PFSK-1 (cell line): ENCODE data around the gene CMTM3.

Experiments
- FOXP2 ChIP-seq: optimal IDR thresholded peaks from 2 replicates; pipeline ENCODE3; 2011; ENCODE audit warnings: borderline replicate concordance, control low read depth, inconsistent platforms; ENCODE audit not compliant: insufficient read depth; ENCODE audit errors: extremely low read length, extremely low read depth
- POLR2AphosphoS5 ChIP-seq: IDR thresholded peaks from 2 replicates; pipeline ENCODE4 v1.6.1; 2012; ENCODE audit warnings: low read depth, mild to moderate bottlenecking, control low read depth, low read length, moderate library complexity
- REST ChIP-seq, 2 experiments: IDR thresholded peaks; 2 replicates each; pipeline versions ENCODE4 v1.6.1 to v1.8.0; 2011 to 2012; ENCODE audit warnings: low read depth in 2 of 2, low read length in 2 of 2, control low read depth in 1 of 2, inconsistent platforms in 1 of 2, mild to moderate bottlenecking in 1 of 2, moderate library complexity in 1 of 2; ENCODE audit not compliant: insufficient read depth in 1 of 2
- SIN3A ChIP-seq: IDR thresholded peaks from 2 replicates; pipeline ENCODE4 v1.6.1; 2012; ENCODE audit warnings: mild to moderate bottlenecking, low read length, moderate library complexity, borderline replicate concordance; ENCODE audit not compliant: insufficient read depth
- TAF1 ChIP-seq: IDR thresholded peaks from 2 replicates; pipeline ENCODE4 v1.6.1; 2012; ENCODE audit warnings: low read length, control low read depth, borderline replicate concordance; ENCODE audit not compliant: insufficient read depth

Gene CMTM3

GRCh38 chr16:66608241-66609138, 4.0 kb downstream of the CMTM3 start:
- TF ChIP-seq SIN3A = no peak

- TF ChIP-seq REST (IDR thresholded peaks at IDR 0.05; ENCODE audit: insufficient read depth in 1 of 2, low read depth in 2 of 2, low read length in 2 of 2) (no peak), POLR2AphosphoS5 (no peak), SIN3A (no peak), TAF1 (no peak), FOXP2 (no peak)
Observed at GRCh38 chr16:66609139-66609510, 4.6 kb downstream of the CMTM3 start.

DNA sequence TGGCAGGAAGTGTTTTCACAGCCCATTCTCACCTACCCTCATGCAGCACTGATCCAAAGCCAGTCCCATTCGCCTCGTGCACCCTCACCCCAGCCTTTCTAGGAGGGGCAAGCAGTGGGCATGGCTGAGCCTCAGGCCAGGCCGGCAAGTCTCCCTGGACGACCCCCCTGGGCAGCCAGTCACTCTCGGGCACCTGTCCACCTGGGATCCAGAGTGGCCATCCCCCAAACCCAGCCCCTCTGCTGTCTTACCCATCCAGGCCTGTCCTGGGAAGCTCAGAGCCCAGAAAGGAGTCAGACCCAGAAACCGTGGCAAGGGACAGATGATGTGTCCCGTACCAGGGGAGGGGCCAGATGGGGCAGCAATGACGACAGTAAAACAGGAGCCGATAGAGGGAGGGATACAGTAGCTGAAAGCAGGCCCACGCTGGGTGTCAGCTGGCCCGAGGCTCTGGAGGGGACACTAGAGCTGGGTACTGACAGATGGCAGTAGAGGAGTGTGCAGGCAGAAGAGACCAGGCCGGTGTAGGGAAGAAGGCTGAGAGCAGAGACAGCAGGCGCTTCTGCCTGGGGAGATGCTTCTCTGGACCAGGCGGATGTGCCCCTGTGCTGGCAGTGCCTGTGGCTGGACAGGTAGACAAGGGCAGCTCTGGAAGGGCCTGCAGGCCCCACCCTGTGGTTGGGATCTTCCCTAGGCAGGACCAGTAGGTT, 5.8 kb downstream of the CMTM3 start:
- TF ChIP-seq FOXP2 (no peak), SIN3A (no peak), TAF1 (no peak), POLR2AphosphoS5 (no peak), REST (IDR thresholded peaks at IDR 0.05; ENCODE audit: insufficient read depth in 1 of 2, low read depth in 2 of 2, low read length in 2 of 2) (no peak)

DNA sequence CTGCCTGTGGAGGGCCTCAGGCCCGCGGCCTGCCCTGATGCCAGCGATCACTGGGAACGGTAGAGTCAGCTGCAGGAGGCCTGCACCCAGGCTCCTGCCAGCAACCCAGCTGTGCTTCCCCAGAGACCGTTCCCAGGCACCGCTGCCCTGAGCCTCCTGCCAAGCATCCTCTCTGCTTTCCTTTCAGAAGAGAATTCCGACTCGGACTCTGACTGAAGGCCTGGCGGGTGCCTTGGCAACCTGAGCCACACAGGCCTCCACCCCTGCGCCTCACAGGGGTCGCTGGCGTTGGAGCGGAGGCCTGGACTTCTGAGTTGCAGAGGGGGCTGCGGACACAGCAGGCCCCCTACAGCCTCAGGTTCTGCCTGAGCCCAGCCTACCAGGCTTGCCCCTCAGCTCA, 7.9 kb downstream of the CMTM3 start:
- TF ChIP-seq TAF1 (no peak), REST (IDR thresholded peaks at IDR 0.05; ENCODE audit: insufficient read depth in 1 of 2, low read depth in 2 of 2, low read length in 2 of 2) (no peak), FOXP2 (no peak), SIN3A (no peak), POLR2AphosphoS5 (no peak)

DNA sequence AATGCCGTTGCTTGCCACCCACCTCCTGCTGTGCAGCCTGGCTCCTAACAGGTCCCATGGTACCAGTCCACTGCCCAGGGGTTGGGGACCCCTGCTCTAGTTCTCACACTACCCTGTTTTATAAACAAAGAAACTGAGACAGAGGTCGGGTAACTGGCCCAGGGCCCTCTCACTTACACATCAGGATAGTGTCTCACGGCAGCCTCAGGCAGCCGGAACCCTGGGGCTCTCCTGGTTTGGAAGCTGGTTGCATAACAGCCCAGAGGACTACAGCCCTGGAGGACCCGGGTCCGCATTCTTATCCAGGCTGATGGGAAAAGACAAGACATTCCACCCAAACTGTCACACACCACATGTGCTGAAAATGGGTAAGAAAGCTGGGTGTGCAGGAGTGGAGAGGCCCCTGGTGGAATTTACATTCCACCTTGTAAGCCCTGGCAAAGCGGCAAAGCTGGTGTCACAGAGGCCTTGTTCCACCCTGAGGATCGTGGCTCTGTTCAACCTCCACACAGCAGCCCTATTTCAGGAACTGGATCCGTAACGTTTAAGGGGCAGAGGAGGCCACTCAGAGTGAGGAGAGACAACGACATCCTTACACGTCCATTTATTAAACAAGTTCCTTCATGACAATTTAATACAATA, 9.8 kb downstream of the CMTM3 start:
- TF ChIP-seq REST (IDR thresholded peaks at IDR 0.05; ENCODE audit: insufficient read depth in 1 of 2, low read depth in 2 of 2, low read length in 2 of 2) = no peak
- no peak for TF ChIP-seq TAF1
- no peak for TF ChIP-seq FOXP2
- TF ChIP-seq SIN3A = no peak
- no peak for TF ChIP-seq POLR2AphosphoS5
